Measurements from ENCODE around the gene SLITRK3. TPM values are rescaled to one million over a fixed set of nuclear protein-coding genes. Genes with fewer than 3 reads are reported as not detected.

The SLITRK3 gene
- total RNA-seq, 1 experiment from 2014 or later: 0.48 TPM

GRCh38 chr3:165202995-165203394 lies 6.8 kb upstream of the SLITRK3 start:
- Histone ChIP-seq H4K20me1 (ENCODE audit: control insufficient read depth, insufficient read depth, insufficient read length) (no peaks in the 10 kb centered on the region), H2BK12ac (ENCODE audit: insufficient read length, low read depth, low read length) (no peak overlapping the region), H3K4ac (ENCODE audit: low read depth, low read length) (no peak overlapping the region), H3K79me2 (ENCODE audit: insufficient read depth, low read length) (no peaks in the 10 kb centered on the region), H3K79me1 (ENCODE audit: insufficient read depth, low read depth, low read length, poor library complexity, severe bottlenecking) (no peaks in the 10 kb centered on the region), H2AFZ (ENCODE audit: low read length) (no peak overlapping the region), H3T11ph (ENCODE audit: low read length) (no peak overlapping the region), H3K27ac (ENCODE audit: insufficient read length, low read depth, low read length) (no peak overlapping the region), H2BK120ac (ENCODE audit: low read depth, low read length, poor library complexity, severe bottlenecking) (no peak overlapping the region), H3K4me1 (ENCODE audit: insufficient read depth, low read length) (no peaks in the 10 kb centered on the region), H2AK5ac (ENCODE audit: insufficient read length, low read length) (no peak overlapping the region), H3K23me2 (ENCODE audit: insufficient read length, low read depth, low read length, poor library complexity, severe bottlenecking) (no peaks in the 10 kb centered on the region), H2BK5ac (ENCODE audit: insufficient read length, low read length) (no peak overlapping the region), H4K91ac (ENCODE audit: insufficient read length, low read depth, low read length) (no peak overlapping the region), H3K18ac (ENCODE audit: insufficient read length, low read depth, low read length) (no peak overlapping the region), H3K23ac (ENCODE audit: insufficient read length, low read depth, low read length) (no peak overlapping the region), H4K8ac (replicated peaks; ENCODE audit: insufficient read length, low read depth, low read length) (no peak overlapping the region), H3K9me3 (ENCODE audit: control insufficient read depth, low read depth, low read length) (no peaks in the 10 kb centered on the region), H3K56ac (ENCODE audit: insufficient read length, low read depth, low read length) (no peak overlapping the region), H2BK15ac (ENCODE audit: low read depth, low read length) (no peak overlapping the region), H3K14ac (ENCODE audit: insufficient read depth, low read length) (no peak overlapping the region), H3K9ac (ENCODE audit: extremely low read depth, insufficient read length, low read length) (no peak overlapping the region), H3K27me3 (ENCODE audit: insufficient read depth, low read length) (no peaks in the 10 kb centered on the region), H3K4me2 (ENCODE audit: insufficient read depth, insufficient read length, low read length) (no peak overlapping the region), H2BK20ac (ENCODE audit: low read depth, low read length, poor library complexity, severe bottlenecking) (no peak overlapping the region), H4K5ac (ENCODE audit: insufficient read length, low read depth, low read length) (no peak overlapping the region)
- Mint-ChIP-seq H3K27me3 (ENCODE audit: low read depth) (peaks cover 23% of the 10 kb centered on the region), H3K27ac (no peak overlapping the region; a peak in 1 of 7 replicates), H3K36me3 (ENCODE audit: insufficient read depth in 1 of 3, low read depth in 3 of 3) (no peaks in the 10 kb centered on the region), H3K4me3 (no peak overlapping the region), H3K4me1 (peaks cover 3% of the 10 kb centered on the region in 2 experiments; a peak in 3 of 4 replicates), H3K9me3 (no peaks in the 10 kb centered on the region)
- TF ChIP-seq CTCF (conservative IDR thresholded peaks at IDR 0.05): no peak
- no CpG with 5 or more reads among the region's 5 CpGs for WGBS (ENCODE audit: extremely low coverage, insufficient read length, low lambda C conversion rate)
- no peak for DNase-seq

All from H9 (cell line).